Spleen (tissue), 7 donors: Measurements from ENCODE around the gene TRABD2B.

Experiments
- CTCF ChIP-seq, 11 experiments: fragments of 200-600 bp in 7 of 11; fragments of 450-650 bp in 4 of 11; sonication (generic) in 4 of 11; IDR thresholded peaks in 8 of 11; conservative IDR thresholded peaks in 3 of 11; 1 replicate in 7 of 11; 2 replicates in 4 of 11; pipeline versions ENCODE4 v1.4.0 to v1.8.0; 2016 to 2021; ENCODE audit warnings: antibody characterized with exemption in 11 of 11, inconsistent platforms in 4 of 11, mild to moderate bottlenecking in 1 of 11
- POLR2AphosphoS5 ChIP-seq, 3 donors: sonication (generic); formaldehyde crosslinking; IDR thresholded peaks; one replicate each; pipeline ENCODE4 v1.5.1; 2017; ENCODE audit warnings: antibody characterized with exemption in 3 of 3
- donor health status: DM: no; HTN: no; CAD: no; lungs with moderate emphysema.
- donor health status: DM: no; HTN: no; CAD: no.
- donor health status: DM: no; HTN: no; CAD: no.

- no peak for TF ChIP-seq CTCF (IDR thresholded peaks at IDR 0.05 in 8 of 11, conservative IDR thresholded peaks at IDR 0.05 in 3 of 11)
- TF ChIP-seq POLR2AphosphoS5 (IDR thresholded peaks at IDR 0.05): no peak
Observed at GRCh38 chr1:47782414-47783166, 214.6 kb downstream of the TRABD2B start.
